NCI-H2227 treated with DMSO at 0.1 percent for 48 hours (cell line): Measurements from ENCODE around the gene LRRC8C.
"Not testable (repeated sequence)": the region's sequence is repeated elsewhere in the genome, so short reads cannot be mapped to it uniquely, and the experiment has no call there.

Source experiments
- DNase-seq: peaks from one replicate; lab custom pipeline; 2025; lab: John Stamatoyannopoulos, UW

Gene LRRC8C

DNA sequence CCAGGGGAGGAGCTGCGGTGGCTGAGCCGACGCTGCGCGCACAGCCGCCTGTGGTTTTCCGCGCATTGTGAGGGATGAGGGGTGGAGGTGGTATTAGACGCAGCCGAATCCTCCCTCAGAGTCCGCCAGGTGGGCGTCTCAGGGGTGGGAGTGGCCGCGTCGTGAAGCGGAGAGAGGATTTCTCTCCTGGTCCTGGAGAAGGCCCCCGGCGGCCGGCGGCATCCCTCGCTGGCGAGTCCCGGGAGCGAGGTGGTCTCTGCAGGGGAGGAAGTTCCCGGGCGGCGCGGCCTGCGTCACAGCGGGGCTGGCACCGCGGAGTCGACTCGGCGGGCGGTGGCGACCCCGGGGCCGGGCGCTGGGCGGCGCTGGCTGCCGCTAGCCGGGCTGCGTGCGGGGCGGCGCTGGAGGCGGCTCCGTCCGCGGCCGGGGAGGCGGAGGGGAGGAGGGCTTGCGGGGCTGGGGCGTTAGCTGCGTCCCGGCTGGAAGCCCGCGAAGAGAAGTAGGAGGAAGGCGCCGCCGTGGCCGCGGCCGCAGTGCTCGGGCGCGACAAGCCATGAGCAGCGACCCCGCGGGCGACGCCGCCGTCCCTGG, at the start of gene LRRC8C:
Gene LRRC8C, plus strand, starts transcription at position 464 of the 591 bp plus-strand sequence. CDS start 53,354 bp downstream, outside the sequence.
- peak; percentile 87 for DNase-seq

DNA sequence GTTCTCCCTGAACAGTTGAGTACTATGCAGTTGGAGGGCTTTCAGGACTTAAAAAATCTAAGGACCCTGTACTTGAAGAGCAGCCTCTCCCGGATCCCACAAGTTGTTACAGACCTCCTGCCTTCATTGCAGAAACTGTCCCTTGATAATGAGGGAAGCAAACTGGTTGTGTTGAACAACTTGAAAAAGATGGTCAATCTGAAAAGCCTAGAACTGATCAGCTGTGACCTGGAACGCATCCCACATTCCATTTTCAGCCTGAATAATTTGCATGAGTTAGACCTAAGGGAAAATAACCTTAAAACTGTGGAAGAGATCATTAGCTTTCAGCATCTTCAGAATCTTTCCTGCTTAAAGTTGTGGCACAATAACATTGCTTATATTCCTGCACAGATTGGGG, 48.7 kb upstream of the LRRC8C start:
- no peak for DNase-seq

DNA sequence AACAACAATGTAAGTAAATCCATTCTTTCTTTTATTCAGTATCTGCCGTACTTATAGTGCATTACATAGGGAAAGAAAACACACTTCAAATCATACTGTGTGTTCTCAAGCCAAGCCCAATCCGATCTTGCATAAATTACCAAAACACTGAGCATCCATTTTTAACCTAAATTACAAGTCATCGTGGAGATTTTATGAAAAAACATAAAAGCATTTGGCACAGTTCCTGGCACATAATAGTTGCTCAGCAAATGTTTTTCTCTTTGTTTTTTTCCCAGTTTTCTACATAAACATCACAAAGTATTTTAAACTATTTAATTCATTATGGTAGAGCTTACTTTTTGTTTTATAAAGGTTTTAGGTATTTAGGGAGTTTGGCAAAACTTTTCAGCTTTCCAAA, 48.1 kb upstream of the LRRC8C start:
- DNase-seq: no peak

DNA sequence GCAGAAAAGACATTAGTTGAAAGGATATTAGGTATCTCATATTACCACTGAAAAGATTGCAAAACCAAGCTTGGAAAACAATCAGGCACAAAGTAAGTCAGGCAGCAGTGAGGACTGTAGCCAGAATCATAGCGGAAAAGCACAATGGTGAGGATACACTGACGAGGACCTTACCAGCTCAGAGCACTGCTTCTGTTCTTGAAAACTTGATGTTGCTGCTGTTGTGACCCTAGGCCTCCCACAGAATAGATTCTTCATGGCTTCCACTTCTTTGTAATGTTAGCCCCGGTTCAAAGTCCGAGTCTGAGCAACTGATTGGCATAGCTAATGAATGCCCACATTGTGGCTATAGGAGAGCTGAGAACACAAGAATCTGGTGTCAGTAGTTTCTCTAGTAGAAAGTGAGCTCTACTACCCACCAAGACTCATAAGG, 45.2 kb upstream of the LRRC8C start:
- DNase-seq: no peak

DNA sequence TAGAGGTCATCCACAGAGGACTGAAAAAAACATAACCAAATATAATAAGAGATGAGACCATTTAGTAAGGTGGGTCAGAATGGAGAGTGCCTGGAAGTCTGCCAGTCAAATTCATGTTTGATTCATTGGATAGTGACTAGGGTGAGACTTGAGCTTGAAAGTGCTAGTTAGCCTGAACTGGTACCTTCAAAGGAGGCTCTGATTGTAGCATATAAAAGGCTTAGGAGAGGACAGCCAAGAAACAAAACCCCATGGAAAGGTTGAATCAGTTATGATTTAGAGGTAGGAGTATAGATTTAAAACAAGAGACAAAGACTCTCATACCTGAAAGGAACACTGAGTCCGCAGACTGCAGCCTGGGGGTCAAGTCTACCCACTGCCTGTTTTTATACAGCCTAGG, 44.4 kb upstream of the LRRC8C start:
- DNase-seq: no peak

DNA sequence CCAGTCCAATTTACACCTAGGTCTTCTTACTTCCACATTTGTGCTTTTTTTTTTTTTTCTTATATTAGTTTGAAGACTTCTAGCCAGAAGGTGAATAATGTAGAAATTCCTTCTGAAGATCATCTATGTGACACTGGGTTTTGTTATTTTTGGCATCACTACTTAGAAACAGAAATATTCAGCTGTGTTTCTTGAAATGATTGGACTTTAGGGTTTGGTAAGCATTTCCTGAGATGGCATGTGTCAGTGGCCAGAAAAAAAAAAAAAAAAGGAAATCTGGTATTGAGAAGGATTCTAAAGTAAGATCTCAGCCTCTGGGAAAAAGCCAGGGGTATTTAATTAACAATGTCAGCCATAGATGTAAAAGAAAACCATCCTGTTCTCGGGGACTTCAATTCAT, 43.4 kb upstream of the LRRC8C start:
- DNase-seq: no peak

DNA sequence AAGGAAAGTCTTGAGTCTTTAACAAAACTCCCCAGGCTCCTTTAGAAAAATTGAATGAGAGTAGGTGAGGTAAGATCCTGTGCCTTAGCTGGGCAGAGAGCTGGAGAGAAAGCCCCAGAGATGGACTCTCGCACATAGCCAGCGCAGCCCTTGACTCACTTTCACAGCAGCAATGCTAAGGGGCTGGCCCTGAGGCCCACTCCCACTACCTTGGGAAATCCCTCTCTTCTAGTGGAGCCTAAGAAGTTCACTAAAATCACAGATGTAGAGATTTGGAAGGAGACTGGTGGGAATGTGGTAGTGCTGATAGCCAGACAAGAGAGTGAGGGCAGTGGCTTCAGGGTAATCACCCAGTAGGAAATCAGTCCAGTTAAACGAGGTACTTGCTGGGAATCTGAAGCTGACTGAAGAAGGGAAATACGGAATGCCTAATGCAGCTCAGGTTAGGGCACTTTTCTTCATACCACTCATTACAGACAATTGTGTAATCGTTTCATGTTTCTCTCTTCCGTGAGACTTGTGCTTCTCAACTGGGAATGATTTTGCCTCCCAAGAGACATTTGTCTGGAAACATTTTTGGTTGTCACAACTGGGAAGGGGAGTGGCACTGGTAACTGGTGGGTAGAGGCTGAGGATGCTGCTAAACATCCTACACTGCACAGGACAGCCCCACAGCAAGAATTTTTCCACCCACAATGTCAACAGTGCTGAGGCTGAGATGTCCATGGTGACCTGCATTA, 42.4 kb upstream of the LRRC8C start:
- no peak for DNase-seq

DNA sequence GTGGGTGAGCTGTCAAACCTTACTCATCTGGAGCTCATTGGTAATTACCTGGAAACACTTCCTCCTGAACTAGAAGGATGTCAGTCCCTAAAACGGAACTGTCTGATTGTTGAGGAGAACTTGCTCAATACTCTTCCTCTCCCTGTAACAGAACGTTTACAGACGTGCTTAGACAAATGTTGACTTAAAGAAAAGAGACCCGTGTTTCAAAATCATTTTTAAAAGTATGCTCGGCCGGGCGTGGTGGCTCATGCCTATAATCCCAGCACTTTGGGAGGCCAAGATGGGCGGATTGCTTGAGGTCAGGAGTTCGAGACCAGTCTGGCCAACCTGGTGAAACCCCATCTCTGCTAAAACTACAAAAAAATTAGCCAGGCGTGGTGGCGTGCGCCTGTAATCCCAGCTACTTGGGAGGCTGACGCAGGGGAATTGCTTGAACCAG, 40.0 kb upstream of the LRRC8C start:
- not testable (repeated sequence) for DNase-seq

DNA sequence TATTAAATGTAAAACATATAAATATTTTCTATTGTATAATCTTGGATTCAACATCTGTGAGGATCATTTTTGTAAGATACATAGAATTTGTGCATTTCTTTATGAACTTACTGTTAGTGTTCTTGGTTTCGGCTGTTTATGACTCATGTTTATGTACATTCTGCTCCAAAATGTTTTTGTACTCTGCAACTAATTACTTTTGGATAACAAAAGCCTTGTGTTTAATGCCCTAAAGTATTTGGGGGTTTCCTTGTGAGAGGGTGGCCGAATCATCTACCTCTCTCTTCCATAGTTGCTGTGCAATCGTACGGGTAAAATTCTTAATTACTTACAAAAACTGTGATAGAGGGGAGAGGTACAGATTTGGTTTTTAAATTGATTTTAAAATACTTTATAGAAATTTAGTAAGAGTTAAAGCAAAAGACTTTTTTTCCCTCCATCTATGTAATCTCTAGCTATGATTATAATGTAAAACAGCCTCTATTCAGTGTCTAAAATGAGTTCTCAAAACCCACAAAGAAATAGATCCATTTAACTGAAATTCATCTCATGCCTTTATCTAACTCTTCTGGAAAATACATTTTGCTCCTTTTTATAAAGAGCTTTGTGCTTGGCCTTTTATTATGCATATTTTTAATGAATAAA, 38.7 kb upstream of the LRRC8C start:
- no peak for DNase-seq

DNA sequence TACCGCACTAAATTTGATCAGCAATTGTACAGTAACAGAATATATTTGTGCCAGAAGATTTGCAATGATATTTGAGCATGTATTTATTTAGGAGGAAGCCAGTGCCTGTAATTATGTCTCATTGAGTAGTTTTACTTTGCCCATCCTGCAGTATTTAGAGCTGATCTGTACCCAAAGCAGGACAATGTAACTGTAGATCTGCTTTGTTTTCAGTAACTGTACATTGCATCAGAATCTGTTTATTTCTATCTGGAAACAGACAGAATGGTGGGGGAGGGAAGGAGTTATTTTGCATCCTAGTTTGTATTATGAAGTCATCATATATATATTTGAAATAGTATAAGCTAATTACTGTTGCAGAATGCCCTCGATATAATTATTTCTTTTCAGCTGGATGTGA, 36.2 kb upstream of the LRRC8C start:
- no peak for DNase-seq

DNA sequence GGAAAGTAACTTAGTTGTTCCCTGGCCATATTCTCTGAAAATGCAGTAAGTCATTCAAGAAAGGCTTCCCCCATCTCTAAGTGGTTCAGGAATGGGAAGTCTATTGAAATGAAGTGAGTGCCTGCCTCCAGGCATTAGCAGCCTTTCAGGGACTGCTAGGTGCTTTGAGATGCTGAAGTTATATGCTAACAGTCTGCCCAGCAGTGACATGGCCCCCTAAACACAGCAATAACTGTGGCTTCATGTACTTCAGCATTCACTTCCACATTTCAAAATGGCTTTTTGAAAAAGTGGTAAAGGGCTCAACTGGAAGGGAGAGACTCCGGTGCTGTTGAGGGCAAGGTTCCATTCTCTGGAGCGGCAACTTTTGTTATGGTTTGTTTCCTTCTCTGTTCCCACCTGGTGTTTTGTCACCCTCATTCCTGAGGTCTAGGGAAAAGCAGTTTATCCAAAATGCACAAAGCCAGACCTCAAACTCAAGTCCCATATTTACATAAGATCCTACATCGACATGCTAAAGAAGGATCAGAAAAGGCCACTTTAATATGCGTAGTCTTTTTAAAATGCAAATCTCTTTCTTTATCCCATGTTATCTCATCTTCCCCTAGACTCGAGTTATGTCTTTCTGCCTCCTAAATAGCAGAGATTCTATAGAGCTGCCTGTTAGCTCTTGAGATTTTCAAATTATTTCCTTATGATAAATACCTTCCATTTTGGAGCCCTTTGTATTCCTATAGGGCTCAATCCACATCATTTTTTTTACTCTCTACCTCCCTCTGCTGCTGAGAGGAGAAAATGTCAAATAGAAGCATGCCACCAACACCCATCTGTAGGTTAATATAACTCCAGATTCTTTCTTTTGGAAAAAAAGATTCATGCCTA, 34.2 kb upstream of the LRRC8C start:
- DNase-seq: peak; percentile 66

DNA sequence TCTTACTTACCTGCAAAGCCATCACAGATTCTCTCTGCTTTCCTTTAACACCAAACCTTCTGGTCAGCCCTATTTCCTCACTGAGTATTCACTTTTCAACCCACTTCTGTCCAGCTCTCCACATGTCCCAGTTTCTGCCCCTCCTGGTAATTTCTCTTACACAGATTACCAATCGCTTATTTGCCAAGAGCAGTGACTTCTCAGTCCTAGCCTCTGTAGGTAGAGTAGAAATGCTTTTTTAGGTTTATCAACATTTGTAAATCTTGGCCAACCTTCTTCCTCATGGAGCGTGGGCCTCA, 33.6 kb upstream of the LRRC8C start:
- no peak for DNase-seq

DNA sequence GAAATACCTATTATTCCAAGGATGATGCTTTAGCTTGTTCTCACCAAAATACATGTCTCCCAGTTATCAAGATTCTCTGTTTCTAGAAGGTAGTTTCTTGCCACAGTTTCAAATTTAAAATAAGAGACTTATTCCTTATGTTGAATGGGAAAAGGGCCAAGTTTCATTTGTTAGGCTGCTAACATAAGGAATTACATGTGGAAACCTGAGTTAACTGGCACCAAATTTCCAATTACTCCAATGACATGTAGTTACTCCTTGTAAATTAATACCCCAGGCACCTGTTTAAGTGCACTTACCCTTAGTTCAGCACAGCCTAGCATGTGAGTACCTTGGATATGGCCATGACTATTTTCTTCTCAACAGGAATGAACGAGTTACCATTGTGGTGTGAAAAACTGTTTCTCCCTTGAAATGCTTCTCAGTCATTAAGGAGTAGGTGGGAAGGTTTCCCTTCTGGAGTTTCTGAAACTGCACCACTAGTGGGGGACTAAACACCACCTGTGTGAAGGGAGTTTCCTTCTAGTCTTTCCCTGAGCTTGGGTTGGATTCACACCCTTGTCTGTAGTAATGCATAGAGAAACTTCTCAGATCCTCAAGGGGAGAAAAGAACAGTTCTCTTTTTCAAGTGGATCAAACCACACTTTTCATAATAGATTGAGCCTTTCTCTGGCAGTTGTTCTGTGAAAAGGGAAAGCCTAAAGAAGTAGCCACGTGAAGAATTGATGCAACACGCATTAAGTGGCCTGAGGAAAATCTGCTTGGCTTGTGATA, 32.3 kb upstream of the LRRC8C start:
- no peak for DNase-seq

DNA sequence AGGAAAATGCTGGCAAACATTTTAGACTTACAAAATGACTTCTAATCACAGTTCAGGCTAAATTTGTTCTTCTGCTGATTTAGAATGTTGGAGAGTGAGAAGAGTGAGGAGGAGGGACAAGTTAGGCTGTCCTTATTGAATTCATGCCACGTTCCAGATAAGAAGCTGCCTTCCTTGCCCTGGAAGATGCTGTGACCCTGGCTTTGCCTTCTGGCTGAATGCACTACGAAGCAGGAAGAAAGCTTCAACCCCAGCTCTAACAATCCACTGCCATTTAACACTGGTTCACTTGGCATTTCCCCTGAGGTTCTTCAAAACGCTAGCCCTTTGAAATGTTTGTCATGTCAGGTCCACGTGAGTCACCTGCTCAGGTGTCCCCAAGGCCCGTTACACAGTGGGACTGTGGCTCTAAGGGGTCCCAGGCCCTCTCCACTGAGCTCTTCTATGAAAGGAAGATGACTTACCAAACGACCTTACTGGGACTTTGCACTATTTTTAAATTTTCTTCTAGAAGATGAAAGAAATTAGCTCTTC, 30.0 kb upstream of the LRRC8C start:
- DNase-seq: no peak

DNA sequence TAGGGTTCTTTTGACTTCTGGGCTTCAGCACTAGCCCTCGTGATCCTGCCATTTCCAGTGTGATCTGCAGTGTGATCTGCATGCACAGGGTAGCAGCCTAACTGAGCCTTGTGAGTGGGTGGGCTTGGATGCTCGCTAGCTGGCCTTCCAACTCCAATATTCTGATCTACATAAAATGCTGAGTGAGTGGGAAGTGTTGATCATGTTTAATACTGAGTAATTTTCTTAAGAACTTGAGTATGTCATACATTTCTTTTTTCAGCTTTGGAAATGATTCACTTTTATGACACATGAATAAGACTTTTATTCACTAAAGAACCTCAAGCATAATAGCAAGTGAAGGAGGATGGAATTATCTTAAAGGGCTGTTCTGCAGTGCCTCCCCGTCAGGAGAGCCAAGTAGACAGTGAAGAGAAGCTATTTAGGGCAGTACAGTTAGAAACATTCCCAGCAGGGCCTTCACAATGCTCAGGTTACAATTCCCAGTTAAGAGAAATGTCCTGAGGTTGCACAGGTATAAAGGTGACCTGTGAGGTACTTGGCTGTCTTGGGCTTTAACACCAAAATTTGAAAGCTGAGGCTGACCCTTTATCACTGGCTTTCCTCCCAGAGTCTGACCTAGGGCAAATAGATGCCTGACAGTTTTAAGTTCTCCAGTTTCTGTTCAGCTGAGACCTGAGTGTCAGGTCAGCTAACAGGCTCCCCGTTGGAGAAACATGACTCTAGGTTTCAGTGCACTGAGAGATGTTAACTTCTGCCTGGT, 29.1 kb upstream of the LRRC8C start:
- DNase-seq: no peak

DNA sequence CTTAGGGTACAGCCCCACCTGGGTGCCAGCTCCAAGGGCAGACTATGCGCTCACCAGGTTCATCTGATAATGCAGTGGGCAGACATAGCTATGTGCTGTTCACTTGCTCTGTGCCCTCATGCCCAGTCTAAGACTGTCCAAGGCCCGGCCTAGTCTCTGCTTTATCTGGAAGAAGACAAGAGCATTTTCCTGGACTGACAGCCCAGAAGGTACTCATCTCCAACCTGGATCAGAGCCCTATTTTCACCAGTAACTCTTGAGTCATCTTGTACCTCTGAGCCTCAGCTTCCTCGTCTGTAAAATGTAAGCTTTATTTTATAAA, 28.5 kb upstream of the LRRC8C start:
- DNase-seq: no peak

DNA sequence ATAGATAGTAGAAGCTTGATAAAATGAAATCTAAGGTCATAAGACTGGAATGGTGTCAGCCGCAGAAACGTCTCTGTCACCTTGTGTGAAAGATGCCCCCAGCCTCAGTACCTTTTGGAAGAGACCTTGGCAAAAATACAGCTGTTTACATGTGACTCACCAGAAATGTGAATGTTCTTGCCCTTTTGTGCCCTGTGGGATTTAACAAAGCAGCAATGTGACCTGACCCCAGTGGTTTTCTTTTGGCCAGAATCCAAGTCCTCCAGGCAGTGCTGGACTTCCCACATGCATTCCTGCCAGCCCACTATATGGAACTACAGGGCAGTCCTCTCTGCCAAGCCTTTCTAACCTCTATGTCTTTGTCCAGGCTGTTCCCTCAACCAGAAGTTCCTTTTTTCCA, 27.2 kb upstream of the LRRC8C start:
- DNase-seq: no peak

DNA sequence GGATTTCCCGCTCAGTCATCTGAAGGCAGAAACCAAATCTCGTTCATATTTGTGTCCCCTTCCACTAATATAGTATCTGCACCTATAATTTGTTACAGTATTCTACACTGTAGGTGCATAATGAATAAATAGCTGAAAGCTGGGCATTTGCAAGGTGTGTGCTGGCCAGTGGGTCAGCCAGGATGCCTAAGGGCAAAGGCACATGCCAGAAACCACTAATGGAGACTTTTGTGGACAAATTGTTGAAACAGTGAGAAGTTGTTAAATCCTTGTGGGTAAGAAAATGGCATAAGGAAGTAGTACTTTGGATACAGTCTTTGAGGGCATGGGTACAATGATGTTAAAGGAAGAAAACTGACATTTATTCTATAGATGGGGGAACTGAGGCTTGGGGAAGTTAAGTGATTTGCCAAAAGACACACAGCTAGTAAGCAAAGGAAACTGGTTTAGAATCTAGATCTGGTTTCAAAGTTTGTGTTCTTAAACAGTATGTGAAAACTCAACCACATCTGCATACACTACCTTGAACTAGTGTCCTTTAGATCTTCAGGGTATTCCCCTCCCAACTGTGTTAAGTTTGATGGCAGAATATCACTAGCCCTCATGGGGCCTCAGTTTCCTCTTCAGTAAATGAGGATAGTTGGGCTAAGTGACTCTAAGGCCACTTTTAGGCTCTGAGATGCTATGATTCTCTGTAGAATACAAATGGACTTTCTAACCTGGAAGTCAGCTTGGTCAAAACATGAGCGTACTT, 26.5 kb upstream of the LRRC8C start:
- DNase-seq: no peak

DNA sequence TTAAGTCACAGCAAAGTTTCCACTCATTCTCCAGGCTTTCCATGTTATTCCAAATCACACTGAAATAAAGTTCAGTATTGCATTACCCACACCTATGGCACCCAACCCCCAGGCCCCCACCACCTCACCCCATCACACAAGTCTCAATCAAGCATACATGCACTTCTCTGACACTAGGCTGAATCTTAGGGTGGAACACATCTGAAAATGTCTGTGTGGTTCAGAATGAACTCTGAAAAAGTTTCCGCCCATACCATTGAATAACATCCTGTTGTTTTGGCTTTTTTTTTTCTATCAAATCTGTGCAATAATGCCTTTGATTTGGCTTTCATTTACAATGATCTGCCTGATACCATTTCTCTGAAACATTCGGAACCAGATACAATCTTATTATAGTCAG, 25.8 kb upstream of the LRRC8C start:
- DNase-seq: no peak
